Hepatic stellate cell (primary cell): ENCODE measurements around the gene KCNJ8.
A peak's percentile ranks its signal among the peaks of the same experiment; 100 is the strongest.
"Not testable (repeated sequence)": the region's sequence is repeated elsewhere in the genome, so short reads cannot be mapped to it uniquely, and the experiment has no call there.

Source experiments
- DNase-seq: peaks from one replicate; pipeline ENCODE4 v3.0.0; 2011; ENCODE audit warnings: low spot score

KCNJ8 gene

GRCh38 chr12:21786041-21786531 is 11.6 kb upstream of the KCNJ8 start:
- DNase-seq = no peak

DNA sequence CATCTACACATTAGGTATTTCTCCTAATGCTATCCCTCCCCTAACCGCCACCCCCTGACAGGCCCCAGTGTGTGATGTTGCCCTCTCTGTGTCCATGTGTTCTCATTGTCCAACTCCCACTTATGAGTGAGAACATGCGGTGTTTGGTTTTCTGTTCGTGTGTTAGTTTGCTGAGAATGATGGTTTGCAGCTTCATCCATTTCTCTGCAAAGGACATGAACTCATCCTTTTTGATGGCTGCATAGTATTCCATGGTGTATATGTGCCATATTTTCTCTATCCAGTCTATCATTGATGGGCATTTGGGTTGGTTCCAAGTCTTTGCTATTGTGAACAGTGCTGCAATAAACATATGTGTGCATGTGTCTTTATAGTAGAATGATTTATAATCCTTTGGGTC is 8.2 kb upstream of the KCNJ8 start:
- DNase-seq = not testable (repeated sequence)

GRCh38 chr12:21780786-21781185 is 6.3 kb upstream of the KCNJ8 start:
- DNase-seq = no peak

- no peak for DNase-seq
Observed at GRCh38 chr12:21776175-21776574, 1.7 kb upstream of the KCNJ8 start.

DNA sequence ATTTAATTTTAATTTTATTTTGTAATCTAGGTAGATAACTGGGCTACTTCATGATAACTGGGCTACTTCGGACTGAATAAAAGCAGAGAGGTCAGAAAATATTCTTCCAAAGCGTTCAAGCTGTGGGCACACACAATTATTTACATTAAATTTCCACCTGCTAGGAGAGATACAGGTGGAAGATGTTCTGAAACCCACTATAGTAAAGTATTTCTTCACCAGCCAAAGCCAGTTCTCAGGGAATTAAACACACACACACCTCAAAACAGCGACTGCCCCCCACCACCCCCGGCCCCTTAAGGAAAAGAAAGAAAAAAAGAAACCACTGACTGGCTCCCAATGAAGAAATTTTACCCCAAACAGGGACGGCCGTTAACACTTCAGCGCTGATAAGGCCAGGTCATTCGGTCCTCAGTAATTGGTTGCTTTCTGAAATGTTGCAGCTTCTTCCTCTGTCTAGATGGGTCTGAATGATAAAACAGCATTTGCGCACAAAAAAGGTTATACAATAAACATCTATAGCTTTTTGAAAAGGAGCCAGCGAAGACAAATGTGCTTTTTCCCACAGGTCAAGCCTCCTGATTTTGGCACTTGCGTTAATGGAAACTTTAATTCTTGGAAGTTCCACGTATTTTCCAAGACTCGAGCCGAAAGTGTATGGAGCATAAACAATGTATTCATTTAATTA is 771 bp upstream of the KCNJ8 start:
- DNase-seq = no peak

GRCh38 chr12:21773806-21774205 is 700 bp downstream of the KCNJ8 start:
- no peak for DNase-seq

GRCh38 chr12:21773263-21773741 is 1.2 kb downstream of the KCNJ8 start:
- DNase-seq = peak; percentile 19

- DNase-seq = peak; percentile 32
Observed at GRCh38 chr12:21771311-21771710, 3.2 kb downstream of the KCNJ8 start.

DNA sequence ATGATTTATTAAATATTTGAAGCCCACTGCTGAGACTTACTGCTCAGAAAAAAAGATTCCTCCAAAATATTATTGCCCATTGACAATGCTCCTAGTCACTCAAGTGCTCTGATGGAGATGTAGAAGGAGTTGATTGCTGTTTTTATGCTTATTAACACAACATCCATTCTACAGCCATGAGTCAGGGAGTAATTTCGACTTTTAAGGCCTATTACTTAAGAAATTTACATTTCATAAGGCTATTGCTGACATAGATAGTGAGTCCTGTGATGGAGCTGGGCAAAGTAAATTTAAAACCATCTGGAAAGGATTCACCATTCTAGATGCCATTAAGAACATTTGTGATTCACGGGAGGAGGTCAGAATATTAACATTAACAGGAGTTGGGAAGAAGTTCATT is 5.2 kb downstream of the KCNJ8 start:
- DNase-seq = no peak

GRCh38 chr12:21766403-21766802 is 8.1 kb downstream of the KCNJ8 start:
- DNase-seq = no peak

DNA sequence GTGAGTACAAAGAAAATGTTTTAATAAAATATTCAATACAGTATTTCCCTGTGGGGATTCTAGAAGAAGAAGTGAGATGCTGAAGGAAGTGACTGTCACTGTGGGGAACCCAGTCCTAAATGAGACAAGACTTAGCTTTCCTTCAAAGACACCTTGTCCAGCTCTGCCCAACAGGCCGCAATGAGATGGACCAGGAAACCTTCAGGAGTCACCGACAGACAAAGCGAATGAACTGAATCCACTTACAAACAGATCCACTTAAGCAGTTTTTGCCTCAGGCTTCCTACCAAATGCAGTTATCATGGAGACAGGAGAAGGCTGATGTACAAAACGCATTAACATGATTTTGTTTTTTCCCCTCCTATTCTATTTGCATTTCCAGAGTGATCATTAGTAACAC is 9.6 kb downstream of the KCNJ8 start:
- DNase-seq = no peak

GRCh38 chr12:21764065-21764464 is 10.4 kb downstream of the KCNJ8 start:
- no peak for DNase-seq

GRCh38 chr12:21763531-21763930 is 11.0 kb downstream of the KCNJ8 start:
- DNase-seq = no peak

GRCh38 chr12:21759737-21760136 is 14.8 kb downstream of the KCNJ8 start:
- DNase-seq = no peak

- no peak for DNase-seq
Observed at GRCh38 chr12:21757735-21758134, 16.8 kb downstream of the KCNJ8 start.

DNA sequence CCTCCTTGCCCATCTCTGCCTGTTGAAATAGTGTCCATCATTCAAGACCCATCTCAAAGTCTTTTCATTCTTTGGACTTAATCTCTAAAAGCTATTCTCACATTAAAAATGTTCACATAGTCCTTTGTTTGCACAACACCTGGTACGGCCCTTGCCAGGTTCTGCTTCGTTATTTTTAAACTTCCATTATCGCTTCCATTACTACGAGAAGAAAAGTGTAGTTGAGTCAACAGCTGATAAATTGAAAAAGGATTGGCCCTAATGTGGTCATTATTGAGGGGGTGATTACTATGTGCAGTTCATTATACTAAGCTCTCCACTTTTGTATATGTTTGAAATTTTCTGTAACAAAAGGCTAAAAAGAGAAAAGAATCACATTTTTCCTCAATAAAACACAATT is 17.8 kb downstream of the KCNJ8 start:
- no peak for DNase-seq

DNA sequence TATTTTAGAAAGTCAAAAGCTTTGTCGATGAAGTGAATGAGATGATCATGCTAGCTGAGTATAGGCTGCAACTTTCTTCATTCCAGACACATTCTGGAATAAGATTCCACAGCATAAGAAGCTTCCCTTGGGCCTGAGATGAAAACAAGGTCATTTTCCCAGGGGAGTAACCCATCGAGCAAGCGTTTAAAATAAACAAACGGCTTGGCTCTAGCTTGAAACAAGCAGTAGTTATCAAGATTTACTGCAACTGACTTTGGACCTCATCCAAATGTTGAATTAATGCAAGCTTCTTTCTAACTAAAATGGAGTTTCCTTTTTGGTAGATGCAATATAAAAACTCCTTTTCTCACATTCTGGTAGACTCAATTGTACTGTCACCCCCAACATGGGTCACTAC is 23.0 kb downstream of the KCNJ8 start:
- peak; percentile 10 for DNase-seq

DNA sequence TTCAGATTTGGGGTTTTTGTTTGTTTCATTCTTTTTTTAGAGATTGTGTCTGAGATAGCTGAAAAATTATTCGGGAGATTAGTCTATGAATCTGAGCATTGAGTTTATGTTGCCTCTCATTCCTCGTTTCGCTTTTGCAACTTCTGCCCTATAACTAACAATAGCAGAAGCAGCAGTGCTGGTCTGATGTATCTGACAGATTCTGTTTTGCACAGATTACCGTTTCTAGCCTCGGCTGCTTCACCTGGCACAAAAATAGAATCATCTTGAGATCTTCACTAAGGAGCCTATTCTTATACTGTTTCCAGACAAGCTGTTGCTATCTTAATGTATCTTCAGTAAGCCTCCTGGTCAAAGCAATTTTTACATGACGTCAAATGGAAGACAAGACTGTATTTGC is 29.2 kb downstream of the KCNJ8 start:
- no peak for DNase-seq

- DNase-seq = no peak
Observed at GRCh38 chr12:21731144-21731543, 43.4 kb downstream of the KCNJ8 start.

- DNase-seq = no peak
Observed at GRCh38 chr12:21725731-21726130, 48.8 kb downstream of the KCNJ8 start.

DNA sequence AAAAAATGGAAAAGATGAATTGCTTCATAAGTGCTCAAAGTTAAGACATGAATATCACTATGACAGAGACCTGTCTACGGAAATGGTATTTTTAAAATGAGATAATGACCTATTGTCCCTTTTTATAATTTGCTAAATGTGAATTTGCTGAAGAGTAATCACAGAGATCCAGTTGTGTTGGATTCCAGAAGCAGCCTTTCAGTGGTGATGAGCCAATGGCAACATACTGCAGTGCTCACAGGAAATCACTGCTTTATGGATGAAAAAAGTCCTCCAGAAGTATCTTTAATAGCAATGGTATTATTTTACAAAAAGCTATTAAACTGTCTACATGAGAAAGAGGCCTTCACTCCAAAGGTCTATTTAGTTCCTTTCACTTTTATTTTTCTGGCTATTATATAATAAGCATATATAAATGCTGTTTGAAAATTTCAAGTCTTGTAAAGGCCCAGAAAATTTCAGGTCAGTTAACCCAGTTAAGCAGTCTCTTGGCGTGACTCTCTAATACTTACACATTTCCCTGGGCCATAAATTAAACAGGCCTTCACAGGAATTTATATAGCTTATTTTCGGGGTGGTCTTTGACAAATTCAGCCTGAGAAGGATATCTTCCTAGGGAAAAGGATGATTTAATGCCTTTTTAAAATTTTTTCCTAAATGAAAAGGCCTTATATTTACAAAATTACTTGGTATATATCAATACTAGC is 55.4 kb downstream of the KCNJ8 start:
- no peak for DNase-seq

DNA sequence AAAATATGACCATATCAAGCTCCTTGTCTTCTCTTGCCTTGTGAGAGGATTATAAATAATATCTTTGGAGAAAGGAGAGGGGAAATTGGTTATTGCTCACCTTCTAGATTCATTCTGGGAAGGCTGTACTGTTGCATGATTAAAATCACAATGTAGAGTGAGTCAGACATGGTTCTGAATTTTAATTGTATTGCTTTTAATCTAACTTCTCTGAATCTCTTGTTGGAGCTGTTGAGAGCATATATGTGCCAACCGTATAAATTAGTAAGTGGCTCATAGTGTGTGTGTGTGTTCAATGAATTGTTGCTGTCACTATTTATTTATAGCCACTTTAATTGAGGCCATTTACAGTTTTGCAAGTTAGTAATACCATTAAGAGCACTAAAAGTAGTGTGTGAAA is 56.1 kb downstream of the KCNJ8 start:
- DNase-seq = no peak

- DNase-seq = no peak
Observed at GRCh38 chr12:21717767-21718166, 56.7 kb downstream of the KCNJ8 start.

DNA sequence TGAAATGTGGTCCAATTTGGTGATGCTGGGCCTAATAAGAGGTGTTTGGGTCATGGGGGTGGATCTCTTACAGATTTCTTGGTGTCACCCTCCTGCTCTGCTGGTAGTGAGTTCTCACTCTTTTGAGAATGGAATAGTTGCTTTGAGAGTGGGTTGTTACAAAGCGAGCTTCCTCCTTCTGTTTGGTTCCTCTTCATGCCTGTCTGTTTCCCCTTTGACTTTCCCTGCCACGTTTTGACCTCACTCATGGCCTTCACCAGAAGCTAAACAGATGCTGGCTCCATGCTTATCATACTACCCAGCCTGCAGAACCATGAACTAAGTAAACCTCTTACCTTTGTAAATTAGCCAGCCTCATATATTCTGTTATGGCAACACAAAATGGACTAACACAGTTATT is 59.1 kb downstream of the KCNJ8 start:
- no peak for DNase-seq
